ENCODE results near the gene NEK3. TPM values are rescaled to one million over a fixed set of nuclear protein-coding genes. Genes with fewer than 3 reads are reported as not detected.
"Not testable (repeated sequence)": the region's sequence is repeated elsewhere in the genome, so short reads cannot be mapped to it uniquely, and the experiment has no call there.

The NEK3 gene
- total RNA-seq, 2 donors from 2014 or later = 32.6 to 35.4 TPM

DNA sequence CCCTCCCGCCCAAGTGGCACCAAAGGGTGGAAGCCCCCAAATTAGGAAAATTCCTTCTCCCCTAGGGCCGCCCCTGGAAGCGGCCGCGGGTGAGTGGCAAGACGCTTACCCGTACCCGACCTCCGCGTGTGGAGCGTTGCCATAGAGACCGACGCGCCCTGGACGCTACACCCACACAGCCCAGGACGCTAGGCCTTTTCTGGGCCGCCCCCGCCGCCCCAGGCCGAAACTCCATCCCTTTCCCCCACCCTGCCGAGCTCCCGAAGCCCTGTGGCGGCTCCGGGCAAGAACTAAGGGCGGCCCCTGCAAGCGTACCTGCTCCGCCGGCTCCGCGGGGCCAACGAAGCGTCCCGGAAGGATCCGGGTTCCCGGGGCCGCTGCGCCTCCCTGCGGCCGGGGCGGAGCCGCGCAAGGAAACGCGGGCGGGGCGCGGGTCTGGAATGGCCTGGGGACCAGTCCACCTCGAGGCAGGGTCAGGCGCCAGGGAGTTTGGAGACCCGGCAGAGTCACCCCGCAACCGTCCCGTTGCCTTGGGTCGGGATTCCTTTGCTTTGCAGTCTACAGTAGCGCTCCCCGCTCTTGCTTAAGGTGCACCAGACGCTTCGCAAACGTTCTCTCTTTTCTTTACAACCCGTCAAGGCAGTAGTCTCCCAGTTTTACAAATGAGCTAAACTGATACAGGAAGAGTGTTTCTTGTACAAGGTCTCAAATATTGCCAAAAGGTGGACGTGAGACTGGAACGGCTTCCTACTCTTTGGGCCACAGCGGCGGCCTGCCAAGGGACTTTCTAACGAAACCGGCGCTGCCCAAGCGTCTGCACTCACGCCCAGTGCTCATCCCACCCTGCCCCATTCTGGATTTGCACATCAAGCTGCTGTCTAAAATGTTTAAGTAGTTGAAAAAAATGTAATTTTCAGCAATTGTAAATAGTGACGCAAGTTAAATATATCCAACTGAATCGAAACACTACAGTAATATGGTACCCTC is 30.4 kb downstream of the NEK3 start, which contains the start of gene NEK5:
Gene NEK5, minus strand, starts transcription at position 360 of the 987 bp plus-strand sequence. CDS start 1,591 bp downstream, outside the sequence.
- intact Hi-C loops (cut with DNase I, micrococcal nuclease) = loop anchor here in 1 of 2 donors (10.0 kb wide), 1 partner anchor 124 kb away; no protein-coding TSS in a partner anchor
- ATAC-seq (peak; percentile 90), DNase-seq (peak; percentile 50 to 78)

DNA sequence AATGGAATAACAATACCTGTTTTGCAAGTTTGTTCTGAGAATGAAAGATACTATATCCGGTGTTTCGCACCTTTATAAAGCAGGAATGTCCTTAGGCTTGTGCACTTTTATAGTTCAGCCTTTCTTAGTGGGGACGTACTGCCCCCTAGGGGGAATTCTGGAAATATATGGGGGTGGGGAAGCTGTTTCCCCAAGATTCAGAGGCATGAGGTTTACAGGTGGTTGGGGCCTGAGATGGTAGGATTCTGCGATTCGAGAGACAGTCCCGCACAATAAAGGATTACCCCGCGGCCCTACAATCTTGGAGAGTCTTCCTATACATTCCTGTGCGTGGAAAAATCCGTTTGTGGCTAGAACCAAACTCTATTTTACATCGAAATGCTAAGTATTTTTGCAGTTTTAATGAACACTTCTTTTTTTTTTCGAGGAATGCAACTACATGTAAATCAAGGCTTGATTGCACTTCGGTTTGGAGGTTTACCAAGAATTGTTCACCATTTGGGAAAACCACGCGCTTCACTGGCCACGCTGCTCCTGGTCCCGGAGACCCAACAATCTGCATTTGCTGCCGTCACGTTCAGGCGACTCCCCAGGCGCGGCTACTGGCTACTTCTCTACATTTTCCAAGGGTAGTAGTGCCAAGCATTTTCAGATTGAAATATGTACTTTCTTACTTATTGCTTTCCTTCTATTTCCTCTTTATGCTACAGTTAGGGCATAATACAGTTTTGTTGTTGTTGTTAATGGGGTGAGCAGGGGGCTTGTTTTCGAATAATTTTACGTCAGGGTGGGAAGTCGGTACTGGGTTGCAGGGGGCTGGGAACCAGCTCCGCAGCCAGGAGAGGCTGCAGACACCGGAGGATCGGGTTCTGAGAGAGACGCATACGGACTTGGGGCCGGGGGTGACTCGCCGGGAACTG is 31.4 kb downstream of the NEK3 start:
- DNase-seq (peak; percentile 42 to 54), ATAC-seq (peak; percentile 81)
- intact Hi-C loops (cut with DNase I, micrococcal nuclease) = loop anchor here in 1 of 2 donors (10.0 kb wide), 1 partner anchor 123 kb away; no protein-coding TSS in a partner anchor

GRCh38 chr13:52127378-52127777 is 32.0 kb downstream of the NEK3 start:
- DNase-seq = no peak
- intact Hi-C loops (cut with DNase I, micrococcal nuclease) = loop anchor here in 1 of 2 donors (10.0 kb wide), 1 partner anchor 123 kb away; no protein-coding TSS in a partner anchor
- no peak for ATAC-seq

GRCh38 chr13:52125547-52125946 is 33.9 kb downstream of the NEK3 start:
- intact Hi-C loops (cut with DNase I, micrococcal nuclease) = loop anchor here in 1 of 2 donors (10.0 kb wide), 1 partner anchor 121 kb away; no protein-coding TSS in a partner anchor

DNA sequence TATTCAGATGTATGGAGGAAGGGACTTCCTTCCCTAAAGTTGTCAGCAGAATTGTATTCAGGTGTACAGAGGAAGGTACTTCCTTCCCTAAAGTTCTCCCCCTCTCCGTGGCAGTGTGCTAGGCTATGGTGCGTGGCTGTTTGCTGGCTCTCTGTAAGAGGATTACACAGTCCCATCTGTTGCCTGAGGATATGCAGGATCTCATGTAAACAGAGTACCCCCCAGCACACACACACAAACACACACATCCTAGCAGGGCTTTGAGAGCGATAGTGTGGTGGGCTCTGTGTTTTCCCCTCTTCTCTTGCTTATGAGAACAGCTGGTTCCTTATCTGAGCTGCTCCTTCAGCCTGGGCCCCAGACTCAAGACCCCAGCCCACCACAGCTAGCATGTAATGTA is 40.8 kb downstream of the NEK3 start:
- ATAC-seq (no peak), DNase-seq (no peak)
- intact Hi-C loops (cut with DNase I, micrococcal nuclease) = no loop called here

More at GRCh38 chr13:52125547-52125946, 33.9 kb downstream of the NEK3 start:
- ATAC-seq (no peak), DNase-seq (no peak)

GRCh38 chr13:52118095-52118494 is 41.3 kb downstream of the NEK3 start:
- DNase-seq (no peak), ATAC-seq (no peak)
- intact Hi-C loops (cut with DNase I, micrococcal nuclease) = no loop called here

GRCh38 chr13:52112591-52112990 is 46.8 kb downstream of the NEK3 start:
- intact Hi-C loops (cut with DNase I, micrococcal nuclease) = no loop called here

GRCh38 chr13:52109116-52109670 is 50.2 kb downstream of the NEK3 start:
- DNase-seq (no peak), ATAC-seq (no peak)
- intact Hi-C loops (cut with DNase I, micrococcal nuclease) = no loop called here

More at GRCh38 chr13:52112591-52112990, 46.8 kb downstream of the NEK3 start:
- DNase-seq (no peak), ATAC-seq (no peak)

DNA sequence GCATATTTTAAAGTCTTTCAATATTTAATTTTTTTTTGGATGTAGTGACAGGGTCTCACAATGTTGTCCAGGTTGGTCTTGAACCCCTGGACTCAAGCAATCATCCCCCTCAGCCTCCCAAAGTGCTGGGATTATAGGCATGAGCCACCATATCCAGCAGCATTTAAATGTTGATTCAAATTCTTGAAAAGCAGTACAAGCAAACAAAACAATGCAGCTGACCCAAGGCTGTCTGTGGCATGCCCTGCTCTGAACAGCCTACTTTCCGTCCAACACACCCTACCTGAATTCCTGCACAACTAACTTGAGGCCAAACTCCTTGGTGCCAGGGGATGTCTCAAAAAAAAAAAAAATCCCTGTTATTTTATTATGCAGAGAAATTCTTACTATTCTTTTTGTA is 53.6 kb downstream of the NEK3 start:
- DNase-seq (no peak), ATAC-seq (no peak)
- intact Hi-C loops (cut with DNase I, micrococcal nuclease) = no loop called here

DNA sequence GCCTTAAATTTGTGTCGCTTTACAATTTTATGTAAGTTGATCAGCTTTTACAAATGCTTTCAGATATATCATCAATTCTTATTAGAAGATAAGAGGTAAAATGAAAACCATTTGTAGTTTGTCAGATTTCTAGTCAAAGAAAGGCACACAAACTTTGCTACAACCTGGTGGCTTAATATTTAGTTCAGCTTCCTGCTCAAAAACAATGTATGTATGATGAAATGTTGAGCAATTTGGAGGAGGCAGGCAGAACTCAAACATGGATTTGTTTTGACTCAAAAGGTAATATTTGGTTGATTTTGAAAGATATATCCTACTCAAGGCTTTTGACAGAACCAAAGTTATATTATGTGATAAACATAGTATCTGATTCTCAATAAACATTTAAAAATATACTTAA is 54.8 kb downstream of the NEK3 start:
- intact Hi-C loops (cut with DNase I, micrococcal nuclease) = no loop called here
- no peak for ATAC-seq
- DNase-seq = no peak

GRCh38 chr13:52103386-52103785 is 56.0 kb downstream of the NEK3 start:
- ATAC-seq (no peak), DNase-seq (no peak)
- intact Hi-C loops (cut with DNase I, micrococcal nuclease) = no loop called here

GRCh38 chr13:52102423-52102822 is 57.0 kb downstream of the NEK3 start:
- intact Hi-C loops (cut with DNase I, micrococcal nuclease); DNase-seq; ATAC-seq: not testable (repeated sequence)

DNA sequence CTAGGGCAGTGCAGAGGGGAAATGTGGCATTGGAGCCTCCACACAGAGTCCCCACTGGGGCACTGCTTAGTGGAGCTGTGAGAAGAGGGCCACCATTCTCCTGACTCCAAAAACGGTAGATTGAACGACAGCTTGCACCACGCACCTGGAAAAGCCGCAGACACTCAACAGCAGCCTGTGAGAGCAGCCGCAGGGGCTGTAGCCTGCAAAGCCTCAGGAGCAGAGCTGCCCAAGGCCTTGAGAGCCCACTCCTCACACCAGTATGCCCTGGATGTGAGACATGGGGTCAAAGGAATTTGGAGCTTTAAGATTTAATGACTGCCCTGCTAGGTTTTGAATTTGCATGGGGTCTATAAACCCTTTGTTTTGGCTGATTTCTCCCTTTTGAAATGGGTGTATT is 62.2 kb downstream of the NEK3 start:
- no peak for DNase-seq
- intact Hi-C loops (cut with DNase I, micrococcal nuclease) = no loop called here
- ATAC-seq = no peak

DNA sequence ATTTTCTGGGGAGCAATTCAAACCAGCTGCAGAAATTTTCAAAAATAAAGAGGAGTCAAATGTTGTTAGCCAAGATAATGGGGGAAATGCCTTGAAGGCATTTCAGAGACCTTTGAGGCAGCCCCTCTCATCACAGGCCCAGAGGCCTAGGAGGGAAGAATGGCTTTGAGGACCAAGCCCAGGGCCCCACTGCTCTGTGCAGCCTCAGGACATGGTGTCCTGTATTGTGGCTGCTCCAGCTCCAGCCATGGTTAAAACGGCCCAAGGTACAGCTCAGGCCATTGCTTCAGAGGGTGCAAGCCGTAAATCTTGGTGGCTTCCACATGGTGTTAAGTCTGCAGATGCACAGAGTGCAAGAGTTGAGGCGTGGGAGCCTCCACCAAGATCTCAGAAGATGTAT is 62.6 kb downstream of the NEK3 start:
- intact Hi-C loops (cut with DNase I, micrococcal nuclease) = no loop called here
- no peak for DNase-seq
- ATAC-seq = no peak

- DNase-seq (no peak), ATAC-seq (no peak)
- intact Hi-C loops (cut with DNase I, micrococcal nuclease) = no loop called here
Measured at GRCh38 chr13:52096062-52096461, 63.3 kb downstream of the NEK3 start.

- DNase-seq = no peak
- ATAC-seq = no peak
- intact Hi-C loops (cut with DNase I, micrococcal nuclease) = no loop called here
Measured at GRCh38 chr13:52092087-52092486, 67.3 kb downstream of the NEK3 start.

GRCh38 chr13:52091473-52091872 is 67.9 kb downstream of the NEK3 start:
- no peak for DNase-seq
- intact Hi-C loops (cut with DNase I, micrococcal nuclease) = no loop called here
- no peak for ATAC-seq

GRCh38 chr13:52085421-52085820 is 74.0 kb downstream of the NEK3 start:
- intact Hi-C loops (cut with DNase I, micrococcal nuclease) = no loop called here
- DNase-seq (no peak), ATAC-seq (no peak)

DNA sequence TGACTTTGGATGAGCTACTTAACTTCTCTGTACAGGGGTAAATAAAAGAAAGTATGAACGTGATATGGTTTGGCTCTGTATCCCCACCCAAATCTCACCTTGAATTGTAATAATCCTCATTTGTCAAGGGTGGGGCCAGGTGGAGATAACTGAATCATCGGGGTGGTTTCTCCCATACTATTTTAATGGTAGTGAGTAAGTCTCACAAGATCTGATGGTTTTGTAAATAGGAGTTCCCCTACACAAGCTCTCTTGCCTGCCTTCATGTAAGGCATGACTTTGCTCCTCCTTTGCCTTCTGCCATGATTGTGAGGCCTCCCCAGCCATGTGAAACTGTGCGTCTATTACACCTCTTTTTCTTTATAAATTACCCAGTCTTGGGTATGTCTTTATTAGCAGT is 74.4 kb downstream of the NEK3 start:
- intact Hi-C loops (cut with DNase I, micrococcal nuclease); ATAC-seq; DNase-seq: not testable (repeated sequence)
